SK-N-SH (cell line): ENCODE measurements around the gene SLC47A2. TPM values are rescaled to one million over a fixed set of nuclear protein-coding genes. Genes with fewer than 3 reads are reported as not detected.

Source experiments
- CTCF ChIA-PET: fragments of 300-600, 350-600 bp; formaldehyde crosslinking; extraction: SDS; loops from one replicate; lab custom pipeline; 2021; lab: Yijun Ruan, JAX
- POLR2A ChIA-PET: fragments of 350-600 bp; sonication (Branson Sonifier 250); formaldehyde crosslinking; extraction: SDS; loops from one replicate; lab custom pipeline; 2020; ENCODE audit warnings: antibody characterized with exemption, inconsistent platforms; lab: Yijun Ruan, JAX
- DNase-seq: peaks from one replicate; pipeline ENCODE4 v3.0.0; 2012
- H2AFZ ChIP-seq: fragments of 200-600 bp; sonication (generic); 2 replicates; pipeline ENCODE4 v1.8.1; 2016; ENCODE audit warnings: antibody characterized with exemption, mild to moderate bottlenecking, low read depth
- H3F3A ChIP-seq: fragments of 200-600 bp; sonication (generic); replicated peaks from 2 replicates; pipeline ENCODE3; 2016; ENCODE audit warnings: antibody characterized with exemption, mild to moderate bottlenecking; ENCODE audit not compliant: insufficient read depth
- H3K27ac ChIP-seq, 2 experiments: fragments of 200-500 bp in 1 of 2; fragments of 200-600 bp in 1 of 2; sonication (Bioruptor generic) in 1 of 2; sonication (generic), shearing (Covaris generic) in 1 of 2; 2 replicates each; pipeline versions ENCODE4 v1.5.1 to v1.6.1; 2014 to 2016; ENCODE audit warnings: low read depth in 2 of 2, inconsistent platforms in 1 of 2, low read length in 1 of 2, mild to moderate bottlenecking in 1 of 2, mixed read lengths in 1 of 2
- H3K27me3 ChIP-seq: fragments of 200-600 bp; sonication (generic), shearing (Covaris generic); 2 replicates; pipeline ENCODE4 v1.6.1; 2016; ENCODE audit warnings: mixed run types; ENCODE audit not compliant: insufficient read depth
- H3K36me3 ChIP-seq, 2 experiments: fragments of 200-500 bp in 1 of 2; fragments of 200-600 bp in 1 of 2; sonication (Bioruptor generic) in 1 of 2; sonication (generic) in 1 of 2; replicated peaks in 1 of 2; 2 replicates each; pipeline versions ENCODE3 to v1.5.1; 2014 to 2016; ENCODE audit warnings: low read length in 1 of 2, mild to moderate bottlenecking in 1 of 2; ENCODE audit not compliant: insufficient read depth in 2 of 2, control insufficient read depth in 1 of 2
- H3K4me1 ChIP-seq, 2 experiments: fragments of 200-500 bp in 1 of 2; fragments of 200-600 bp in 1 of 2; sonication (Bioruptor generic) in 1 of 2; sonication (generic), shearing (Covaris generic) in 1 of 2; 2 replicates each; pipeline versions ENCODE4 v1.5.1 to v1.6.1; 2014 to 2016; ENCODE audit warnings: low read depth in 1 of 2, low read length in 1 of 2, mixed run types in 1 of 2; ENCODE audit not compliant: insufficient read depth in 2 of 2, control insufficient read depth in 1 of 2
- H3K4me2 ChIP-seq: fragments of 200-600 bp; sonication (generic), shearing (Covaris generic); 2 replicates; pipeline ENCODE4 v1.6.1; 2017; ENCODE audit warnings: mixed run types
- H3K4me3 ChIP-seq, 2 experiments: fragments of 200-500 bp in 1 of 2; fragments of 200-600 bp in 1 of 2; sonication (Bioruptor generic) in 1 of 2; sonication (generic), shearing (Covaris generic) in 1 of 2; 2 replicates each; pipeline versions ENCODE4 v1.5.1 to v1.8.1; 2014 to 2016; ENCODE audit warnings: low read depth in 2 of 2, inconsistent platforms in 1 of 2, low read length in 1 of 2, mild to moderate bottlenecking in 1 of 2, mixed read lengths in 1 of 2, moderate library complexity in 1 of 2
- H3K79me2 ChIP-seq: fragments of 200-600 bp; sonication (generic); 2 replicates; pipeline ENCODE4 v1.8.1; 2017; ENCODE audit warnings: mild to moderate bottlenecking; ENCODE audit not compliant: insufficient read depth
- H3K9ac ChIP-seq: fragments of 200-600 bp; sonication (generic); 2 replicates; pipeline ENCODE4 v1.6.1; 2017; ENCODE audit warnings: mixed run types
- H3K9me2 ChIP-seq: fragments of 200-600 bp; sonication (generic); 2 replicates; pipeline ENCODE4 v1.6.1; 2017; ENCODE audit warnings: mixed run types
- H3K9me3 ChIP-seq: fragments of 200-600 bp; sonication (generic); 2 replicates; pipeline ENCODE4 v1.6.1; 2017; ENCODE audit warnings: mixed run types, mild to moderate bottlenecking, moderate library complexity
- H4K20me1 ChIP-seq: fragments of 200-600 bp; sonication (generic); 2 replicates; pipeline ENCODE4 v1.6.1; 2017; ENCODE audit warnings: mild to moderate bottlenecking, mixed run types; ENCODE audit not compliant: insufficient read depth
- CTCF ChIP-seq: fragments of 200-600 bp; sonication (generic); IDR thresholded peaks from 2 replicates; pipeline ENCODE4 v1.6.1; 2017; ENCODE audit warnings: antibody characterized with exemption, mild to moderate bottlenecking, moderate library complexity
- ELF1 ChIP-seq: IDR thresholded peaks from 2 replicates; pipeline ENCODE4 v1.4.0; 2012
- EP300 ChIP-seq, 2 experiments: IDR thresholded peaks; 2 replicates each; pipeline versions ENCODE4 v1.4.0 to v1.6.1; 2012; ENCODE audit warnings: borderline replicate concordance in 1 of 2, low read depth in 1 of 2, low read length in 1 of 2
- FOXJ3 ChIP-seq: sonication (generic); formaldehyde crosslinking; IDR thresholded peaks from 2 replicates; pipeline ENCODE4 v1.5.1; 2020; ENCODE audit warnings: mild to moderate bottlenecking, missing genetic modification reagents
- FOXM1 ChIP-seq: IDR thresholded peaks from 2 replicates; pipeline ENCODE4 v1.4.0; 2012; ENCODE audit warnings: low read depth, mild to moderate bottlenecking
- GATA2 ChIP-seq: sonication (generic); formaldehyde crosslinking; IDR thresholded peaks from 2 replicates; pipeline ENCODE4 v1.5.0; 2020; ENCODE audit warnings: mild to moderate bottlenecking, missing genetic modification reagents
- JUND ChIP-seq: IDR thresholded peaks from 2 replicates; pipeline ENCODE4 v1.4.0; 2012
- MXI1 ChIP-seq: IDR thresholded peaks from 2 replicates; pipeline ENCODE4 v1.6.1; 2012; ENCODE audit warnings: mild to moderate bottlenecking, low read depth, low read length, improper control_type of control experiment
- NFIC ChIP-seq: IDR thresholded peaks from 2 replicates; pipeline ENCODE4 v1.4.0; 2012; ENCODE audit warnings: borderline replicate concordance
- PBX3 ChIP-seq: IDR thresholded peaks from 2 replicates; pipeline ENCODE4; 2012
- RAD21 ChIP-seq: IDR thresholded peaks from 2 replicates; pipeline ENCODE4 v1.6.1; 2012; ENCODE audit warnings: mild to moderate bottlenecking, low read length
- RFX5 ChIP-seq: IDR thresholded peaks from 2 replicates; pipeline ENCODE4 v1.6.1; 2012; ENCODE audit warnings: mild to moderate bottlenecking, improper control_type of control experiment, low read length
- RXRA ChIP-seq: IDR thresholded peaks from 2 replicates; pipeline ENCODE4 v1.4.0; 2012; ENCODE audit warnings: low read depth, mild to moderate bottlenecking, borderline replicate concordance
- SIN3A ChIP-seq: IDR thresholded peaks from 2 replicates; pipeline ENCODE4 v1.6.1; 2012; ENCODE audit warnings: low read depth, mild to moderate bottlenecking, low read length, moderate library complexity, borderline replicate concordance
- SMC3 ChIP-seq: IDR thresholded peaks from 2 replicates; pipeline ENCODE4 v1.6.1; 2012; ENCODE audit warnings: low read depth, low read length, improper control_type of control experiment
- TAF1 ChIP-seq: IDR thresholded peaks from 2 replicates; pipeline ENCODE4 v1.6.1; 2012; ENCODE audit warnings: low read depth, mild to moderate bottlenecking, low read length, moderate library complexity, borderline replicate concordance
- TEAD4 ChIP-seq: IDR thresholded peaks from 2 replicates; pipeline ENCODE4 v1.4.0; 2012; ENCODE audit warnings: mild to moderate bottlenecking, borderline replicate concordance; ENCODE audit not compliant: insufficient read depth
- USF1 ChIP-seq: IDR thresholded peaks from 2 replicates; pipeline ENCODE4 v1.4.0; 2012; ENCODE audit warnings: low read depth, borderline replicate concordance
- ZBTB33 ChIP-seq: IDR thresholded peaks from 2 replicates; pipeline ENCODE4 v1.4.0; 2012; ENCODE audit warnings: low read depth, borderline replicate concordance
- WGBS: methylation state at CpG from one replicate; pipeline ENCODE4 v1.1.6; 2017; ENCODE audit warnings: low lambda C conversion rate; 5-methylcytosine and 5-hydroxymethylcytosine counted together
- polyA plus RNA-seq, 3 experiments: library from polyadenylated mRNA; depleted of rRNA; stranded (reverse); fragments of >200 nt; gene quantifications; 2 replicates each; pipeline ENCODE4 v1.2.3, GENCODE V29; 2012

Gene SLC47A2
- polyA plus RNA-seq, 1 of the 3 experiments (the other 2 are of a cell fraction): not detected

GRCh38 chr17:19706791-19707727 is 9.3 kb downstream of the SLC47A2 start (continued):
- TF ChIP-seq CTCF: no peak
- TF ChIP-seq FOXJ3: no peak
- TF ChIP-seq TEAD4: no peak
- no peak for TF ChIP-seq RAD21
- no peak for TF ChIP-seq NFIC
- TF ChIP-seq EP300 (IDR thresholded peaks at IDR 0.05; ENCODE audit: borderline replicate concordance in 1 of 2, low read depth in 1 of 2, low read length in 1 of 2): no peak
- TF ChIP-seq, all 33 proteins: peak for 0

- H3K9me2 ChIP-seq: no peaks in the 10 kb centered on the region
- no peak overlapping the region for H3K27ac ChIP-seq
- H3K79me2 ChIP-seq: no peaks in the 10 kb centered on the region
- peaks cover 8 to 16% of the 10 kb centered on the region in 2 experiments; a peak in 1 of 4 replicates for H3K4me1 ChIP-seq
- no peaks in the 10 kb centered on the region for H3K27me3 ChIP-seq
- H2AFZ ChIP-seq: no peak overlapping the region
- H3K4me3 ChIP-seq: no peak overlapping the region
- CTCF ChIA-PET: interaction anchor here (0.7 to 1.4 kb wide), 4 partner anchors 13 to 56 kb away, joined by 3 to 6 read pairs (median 3); no protein-coding TSS in a partner anchor
- POLR2A ChIA-PET: no interaction called here
- no peak overlapping the region for H3K4me2 ChIP-seq
- DNase-seq: no peak
- H3K9me3 ChIP-seq: no peaks in the 10 kb centered on the region
- H3K36me3 ChIP-seq: no peaks in the 10 kb centered on the region
- no peaks in the 10 kb centered on the region for H4K20me1 ChIP-seq
- H3F3A ChIP-seq: no peaks in the 10 kb centered on the region
- no peak overlapping the region for H3K9ac ChIP-seq
- 89% methylated on average over 16 of the region's 22 CpGs for WGBS
- TF ChIP-seq ZBTB33: no peak
- TF ChIP-seq SIN3A: no peak
- TF ChIP-seq PBX3: no peak
- no peak for TF ChIP-seq SMC3
- TF ChIP-seq RXRA: no peak
- TF ChIP-seq RAD21: no peak
- TF ChIP-seq GATA2 (CRISPR knock-in tag): no peak
- no peak for TF ChIP-seq USF1
- TF ChIP-seq TAF1: no peak
- TF ChIP-seq ELF1: no peak
- TF ChIP-seq FOXM1: no peak
- TF ChIP-seq MXI1: no peak
- no peak for TF ChIP-seq RFX5
- TF ChIP-seq EP300 (IDR thresholded peaks at IDR 0.05; ENCODE audit: borderline replicate concordance in 1 of 2, low read depth in 1 of 2, low read length in 1 of 2): no peak
- no peak for TF ChIP-seq JUND
- TF ChIP-seq FOXJ3: no peak
- no peak for TF ChIP-seq NFIC
- TF ChIP-seq CTCF: no peak
Observed at GRCh38 chr17:19705771-19706770, 10.3 kb downstream of the SLC47A2 start.
